Measurements from ENCODE around the gene ZBTB8A. TPM values are rescaled to one million over a fixed set of nuclear protein-coding genes. Genes with fewer than 3 reads are reported as not detected.

Gene ZBTB8A
- total RNA-seq, 4 donors from 2014 or later: 2.2 to 21.1 (median 6.6) TPM

GRCh38 chr1:32568929-32569328, 29.7 kb downstream of the ZBTB8A start:
- H3K36me3 ChIP-seq: no peaks in the 10 kb centered on the region
- no peak overlapping the region for H3K27ac ChIP-seq
- WGBS, 2 donors (ENCODE audit: low coverage in 1 of 2): 64 to 88% methylated on average over 2 of the region's 2 CpGs
- intact Hi-C loops (cut with DNase I; ENCODE audit: low total_unique reads) (no loop called here), in situ Hi-C loops (cut with MboI; ENCODE audit: low pct_ligation_motif_present in 1 of 4, low pct_unique_long_range_greater_than_20kb in 1 of 4, low sequenced_read_pairs in 3 of 4) (no loop called here)
- H3K9me3 ChIP-seq: no peaks in the 10 kb centered on the region
- no peaks in the 10 kb centered on the region for H3K27me3 ChIP-seq
- TF ChIP-seq EP300 (IDR thresholded peaks at IDR 0.05; ENCODE audit: low read depth) (no peak), CTCF (IDR thresholded peaks at IDR 0.05) (no peak), POLR2A (IDR thresholded peaks at IDR 0.05) (no peak), POLR2AphosphoS5 (IDR thresholded peaks at IDR 0.05) (no peak)
- H3K4me1 ChIP-seq: no peaks in the 10 kb centered on the region
- DNase-seq: no peak
- no peak overlapping the region for H3K4me3 ChIP-seq

DNA sequence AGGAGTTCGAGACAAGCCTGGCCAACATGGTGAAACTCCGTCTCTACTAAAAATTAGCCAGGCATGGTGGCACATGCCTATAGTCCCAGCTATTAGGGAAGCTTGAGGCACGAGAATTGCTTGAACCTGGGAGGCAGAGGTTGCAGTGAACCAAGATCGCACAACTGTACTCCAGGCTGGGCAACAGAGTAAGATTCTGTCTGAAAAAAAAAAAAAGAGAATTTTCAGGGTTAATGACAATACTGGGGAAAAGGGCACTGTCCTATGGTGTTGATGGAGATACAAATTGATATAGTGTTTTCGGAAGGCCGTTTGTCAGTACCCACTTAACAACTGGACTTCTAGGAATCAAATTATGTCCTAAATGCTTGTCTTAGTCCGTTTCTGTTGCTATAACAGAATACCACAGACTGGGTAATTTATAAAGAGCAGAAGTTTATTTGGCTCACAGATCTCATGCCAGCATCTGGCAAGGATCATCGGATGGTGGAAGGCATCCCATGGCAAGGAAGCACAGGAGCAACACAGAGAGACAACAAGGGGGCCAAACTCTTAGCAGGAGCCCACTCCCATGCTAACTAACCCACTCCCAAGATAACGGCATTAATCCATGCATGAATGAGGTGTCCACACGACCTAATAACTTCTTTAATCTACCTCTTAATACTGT, 41.3 kb downstream of the ZBTB8A start:
- Histone ChIP-seq H3K4me3 (no peak overlapping the region), H3K36me3 (no peaks in the 10 kb centered on the region), H3K4me1 (no peaks in the 10 kb centered on the region), H3K9me3 (no peaks in the 10 kb centered on the region), H3K27ac (no peak overlapping the region), H3K27me3 (no peaks in the 10 kb centered on the region)
- WGBS, 2 donors (ENCODE audit: low coverage in 1 of 2): 77 to 82% methylated on average over 8 to 10 of the region's 10 CpGs
- intact Hi-C loops (cut with DNase I; ENCODE audit: low total_unique reads): no loop called here
- in situ Hi-C loops (cut with MboI; ENCODE audit: low pct_ligation_motif_present in 1 of 4, low pct_unique_long_range_greater_than_20kb in 1 of 4, low sequenced_read_pairs in 3 of 4): no loop called here
- TF ChIP-seq CTCF (IDR thresholded peaks at IDR 0.05) (no peak), POLR2AphosphoS5 (IDR thresholded peaks at IDR 0.05) (peak in 1 of 3 donors; percentile 13)
- no peak for DNase-seq

GRCh38 chr1:32592943-32593342, 53.7 kb downstream of the ZBTB8A start:
- DNase-seq: no peak
- Histone ChIP-seq H3K36me3 (peaks cover 0 to 26% (median 4%) of the 10 kb centered on the region in 4 donors), H3K27ac (no peak overlapping the region), H3K9me3 (no peaks in the 10 kb centered on the region), H3K4me3 (no peak overlapping the region), H3K27me3 (no peaks in the 10 kb centered on the region), H3K4me1 (no peaks in the 10 kb centered on the region)
- TF ChIP-seq EP300 (IDR thresholded peaks at IDR 0.05; ENCODE audit: low read depth) (no peak), POLR2AphosphoS5 (IDR thresholded peaks at IDR 0.05) (no peak)
- in situ Hi-C loops (cut with MboI; ENCODE audit: low pct_ligation_motif_present in 1 of 4, low pct_unique_long_range_greater_than_20kb in 1 of 4, low sequenced_read_pairs in 3 of 4) (no loop called here), intact Hi-C loops (cut with DNase I; ENCODE audit: low total_unique reads) (no loop called here)
- 93 to 97% methylated on average over 9 of the region's 9 CpGs for WGBS, 2 donors (ENCODE audit: low coverage in 1 of 2)

GRCh38 chr1:32600034-32600433, 60.8 kb downstream of the ZBTB8A start:
- H3K36me3 ChIP-seq: peaks cover 0 to 15% (median 4%) of the 10 kb centered on the region in 4 donors
- H3K9me3 ChIP-seq: no peaks in the 10 kb centered on the region
- TF ChIP-seq POLR2A (IDR thresholded peaks at IDR 0.05) (no peak), EP300 (IDR thresholded peaks at IDR 0.05; ENCODE audit: low read depth) (no peak)

DNA sequence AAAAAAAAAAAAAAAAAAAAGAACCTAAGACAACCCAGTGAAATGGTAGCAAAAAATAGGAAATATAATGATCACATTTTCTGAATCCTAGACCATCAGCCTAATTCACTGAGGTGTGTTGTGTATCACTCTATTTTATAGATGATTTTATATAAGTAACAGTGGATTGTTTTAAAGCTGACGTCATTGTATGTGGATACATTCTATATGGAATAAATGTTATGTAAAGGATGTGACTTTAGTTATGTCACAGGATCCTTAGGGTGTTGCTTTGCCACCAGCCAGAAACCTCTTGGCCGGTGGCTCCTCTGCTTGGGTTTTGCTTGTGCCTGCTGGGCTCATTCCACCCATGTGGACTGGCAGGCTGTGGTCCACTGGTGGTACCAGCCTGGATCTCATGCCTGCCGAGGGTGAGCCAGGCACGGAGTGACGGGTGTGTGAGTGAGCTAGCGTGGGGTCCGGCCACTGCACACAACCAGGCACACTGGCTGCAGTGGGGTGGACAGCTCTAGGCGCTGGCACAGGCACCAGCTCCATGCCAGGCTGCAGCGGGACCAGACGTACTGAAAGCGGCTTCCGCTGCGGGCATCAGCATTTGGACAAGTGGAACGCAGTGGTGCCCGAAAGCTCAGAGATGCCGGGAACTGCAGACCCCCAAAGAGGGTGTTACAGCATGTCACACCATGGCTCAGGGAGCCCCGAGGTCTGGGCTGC, 66.6 kb downstream of the ZBTB8A start:
- H3K4me1 ChIP-seq: no peaks in the 10 kb centered on the region
- 69 to 93% methylated on average over 1 to 17 of the region's 17 CpGs for WGBS, 2 donors (ENCODE audit: low coverage in 1 of 2)
- in situ Hi-C loops (cut with MboI; ENCODE audit: low pct_ligation_motif_present in 1 of 4, low pct_unique_long_range_greater_than_20kb in 1 of 4, low sequenced_read_pairs in 3 of 4): no loop called here
- TF ChIP-seq POLR2AphosphoS5 (IDR thresholded peaks at IDR 0.05) (no peak), EP300 (IDR thresholded peaks at IDR 0.05; ENCODE audit: low read depth) (no peak), CTCF (IDR thresholded peaks at IDR 0.05) (no peak), POLR2A (IDR thresholded peaks at IDR 0.05) (no peak)
- H3K4me3 ChIP-seq: no peak overlapping the region
- no peaks in the 10 kb centered on the region for H3K36me3 ChIP-seq
- intact Hi-C loops (cut with DNase I; ENCODE audit: low total_unique reads): no loop called here
- no peaks in the 10 kb centered on the region for H3K27me3 ChIP-seq
- no peak overlapping the region for H3K27ac ChIP-seq
- H3K9me3 ChIP-seq: no peaks in the 10 kb centered on the region
- DNase-seq: no peak

More at GRCh38 chr1:32600034-32600433, 60.8 kb downstream of the ZBTB8A start:
- WGBS, 2 donors (ENCODE audit: low coverage in 1 of 2): 81 to 100% methylated on average over 1 to 2 of the region's 2 CpGs
- Histone ChIP-seq H3K27ac (no peak overlapping the region), H3K4me3 (no peak overlapping the region), H3K27me3 (no peaks in the 10 kb centered on the region), H3K4me1 (no peaks in the 10 kb centered on the region)
- DNase-seq: no peak
- intact Hi-C loops (cut with DNase I; ENCODE audit: low total_unique reads): no loop called here
- in situ Hi-C loops (cut with MboI; ENCODE audit: low pct_ligation_motif_present in 1 of 4, low pct_unique_long_range_greater_than_20kb in 1 of 4, low sequenced_read_pairs in 3 of 4): no loop called here

All from transverse colon (tissue), 4 donors.